HepG2 (cell line): ENCODE measurements around the gene LRPAP1.

ENCODE experiments used
- ATRX ChIP-seq: sonication (generic); formaldehyde crosslinking; IDR thresholded peaks from 2 replicates; pipeline ENCODE4 v1.4.0; 2020; ENCODE audit warnings: missing genetic modification reagents, borderline replicate concordance
- CTCF ChIP-seq: sonication (generic); formaldehyde crosslinking; IDR thresholded peaks from 2 replicates; pipeline ENCODE4 v1.5.0; 2020; ENCODE audit warnings: mild to moderate bottlenecking, missing genetic modification reagents, moderate library complexity
- MTA1 ChIP-seq: sonication (generic); formaldehyde crosslinking; IDR thresholded peaks from 2 replicates; pipeline ENCODE4 v1.4.0; 2020; ENCODE audit warnings: missing genetic modification reagents, mild to moderate bottlenecking, borderline replicate concordance
- RBFOX2 ChIP-seq: fragments of 200-400 bp; formaldehyde crosslinking; IDR thresholded peaks from 2 replicates; pipeline ENCODE4 v1.6.1; 2017; ENCODE audit warnings: low read depth, mild to moderate bottlenecking, low read length
- SETDB1 ChIP-seq: sonication (generic); formaldehyde crosslinking; IDR thresholded peaks from 2 replicates; pipeline ENCODE4 v1.5.1; 2020; ENCODE audit warnings: missing genetic modification reagents, mild to moderate bottlenecking, borderline replicate concordance
- SMARCC2 ChIP-seq: fragments of 450-650 bp; IDR thresholded peaks from 2 replicates; pipeline ENCODE4 v1.6.1; 2017; ENCODE audit warnings: antibody characterized with exemption, mild to moderate bottlenecking
- TBX3 ChIP-seq: fragments of 450-650 bp; IDR thresholded peaks from 2 replicates; pipeline ENCODE4 v1.6.1; 2017; ENCODE audit warnings: antibody characterized with exemption, mild to moderate bottlenecking, inconsistent platforms, borderline replicate concordance
- TERF1 ChIP-seq: sonication (generic); formaldehyde crosslinking; IDR thresholded peaks from 2 replicates; pipeline ENCODE4 v1.8.0; 2022; ENCODE audit warnings: mild to moderate bottlenecking, missing genetic modification reagents, moderate library complexity
- U2AF2 ChIP-seq: fragments of 200-400 bp; formaldehyde crosslinking; IDR thresholded peaks from 2 replicates; pipeline ENCODE4 v1.6.1; 2017; ENCODE audit warnings: low read depth, mild to moderate bottlenecking, low read length
- ZNF10 ChIP-seq: sonication (generic); formaldehyde crosslinking; IDR thresholded peaks from 2 replicates; pipeline ENCODE4 v1.4.0; 2020; ENCODE audit warnings: mild to moderate bottlenecking, low read depth, missing genetic modification reagents, borderline replicate concordance
- ZNF780A ChIP-seq: sonication (generic); formaldehyde crosslinking; IDR thresholded peaks from 2 replicates; pipeline ENCODE4 v1.8.0; 2022; ENCODE audit warnings: mild to moderate bottlenecking, missing genetic modification reagents, moderate library complexity
- TF ChIP-seq, protein P1 (sequence below): sonication (generic); IDR thresholded peaks from 2 replicates; pipeline ENCODE4 v1.6.1; 2016; ENCODE audit warnings: low read depth, borderline replicate concordance

DNA sequence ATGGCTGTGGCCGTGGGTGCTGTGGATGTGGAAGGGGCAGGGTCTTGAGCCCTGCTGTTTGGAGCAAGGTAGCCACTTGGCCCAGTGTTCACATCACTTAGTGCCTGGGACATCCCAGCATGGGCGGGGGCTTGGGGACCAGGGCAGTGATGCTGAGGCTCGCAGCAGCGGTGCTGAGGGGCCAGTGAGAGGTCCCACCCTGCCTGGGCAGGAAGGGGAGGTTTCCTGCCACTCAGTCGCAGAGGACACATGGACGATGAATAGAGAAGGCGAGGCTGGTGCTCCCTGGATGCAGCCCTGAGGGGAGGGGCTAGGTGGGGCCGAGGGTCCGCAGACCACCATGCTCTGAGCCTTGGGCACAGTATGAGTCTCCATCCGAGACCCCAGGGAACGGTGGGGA lies 43.4 kb downstream of the LRPAP1 start:
- TF ChIP-seq TBX3 (no peak), CTCF (CRISPR knock-in tag) (no peak), TERF1 (CRISPR knock-in tag) (no peak), ZNF780A (CRISPR knock-in tag) (no peak), MTA1 (CRISPR knock-in tag) (no peak), ZNF10 (no peak), U2AF2 (no peak), RBFOX2 (no peak), SETDB1 (CRISPR knock-in tag) (no peak), ATRX (no peak), SMARCC2 (no peak)
- TF ChIP-seq, protein P1, sequence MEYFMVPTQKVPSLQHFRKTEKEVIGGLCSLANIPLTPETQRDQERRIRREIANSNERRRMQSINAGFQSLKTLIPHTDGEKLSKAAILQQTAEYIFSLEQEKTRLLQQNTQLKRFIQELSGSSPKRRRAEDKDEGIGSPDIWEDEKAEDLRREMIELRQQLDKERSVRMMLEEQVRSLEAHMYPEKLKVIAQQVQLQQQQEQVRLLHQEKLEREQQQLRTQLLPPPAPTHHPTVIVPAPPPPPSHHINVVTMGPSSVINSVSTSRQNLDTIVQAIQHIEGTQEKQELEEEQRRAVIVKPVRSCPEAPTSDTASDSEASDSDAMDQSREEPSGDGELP = no peak
